Measurements from ENCODE around the gene CARD11.

Gene CARD11

DNA sequence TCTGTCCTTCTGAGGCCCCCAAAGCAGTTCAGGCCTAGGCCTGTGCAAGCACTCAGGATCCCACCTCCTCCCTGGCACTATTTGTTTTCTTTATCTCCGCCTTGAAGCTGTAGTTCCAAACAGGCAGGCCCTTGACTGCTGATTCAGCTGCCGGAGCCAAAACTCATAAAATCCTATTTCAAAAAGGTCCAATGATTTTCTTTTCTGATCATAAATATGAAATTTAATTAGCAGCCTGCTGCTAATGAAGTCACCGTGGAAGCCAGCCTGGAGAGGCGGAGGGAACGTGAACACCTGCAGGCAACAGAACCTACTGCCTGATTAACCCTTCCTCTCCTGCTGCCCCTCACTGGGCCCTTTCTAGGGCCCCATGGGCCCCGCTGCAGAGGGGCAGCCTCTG is 60.1 kb downstream of the CARD11 start:
- DNase-seq, result no peak

DNA sequence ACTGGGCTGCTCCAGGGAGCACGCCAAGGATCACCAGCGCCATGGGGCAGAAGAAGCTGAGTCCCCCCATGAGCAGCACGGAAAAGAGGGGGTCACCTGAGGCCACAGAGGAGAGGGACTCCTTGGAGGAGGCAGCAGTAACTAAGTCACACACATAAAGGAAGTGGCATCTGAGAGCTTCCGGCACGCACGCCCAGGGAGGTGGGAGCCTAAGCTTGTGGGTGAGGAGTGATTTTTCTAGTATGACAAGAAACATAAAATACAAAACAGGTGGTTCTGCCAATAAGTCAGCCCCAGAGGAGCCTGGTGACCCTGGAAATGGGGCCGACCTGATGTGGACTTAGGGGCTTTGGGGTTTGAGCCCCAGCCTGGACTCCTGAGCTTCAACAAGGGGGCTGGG is 60.8 kb downstream of the CARD11 start:
- no peak for DNase-seq

DNA sequence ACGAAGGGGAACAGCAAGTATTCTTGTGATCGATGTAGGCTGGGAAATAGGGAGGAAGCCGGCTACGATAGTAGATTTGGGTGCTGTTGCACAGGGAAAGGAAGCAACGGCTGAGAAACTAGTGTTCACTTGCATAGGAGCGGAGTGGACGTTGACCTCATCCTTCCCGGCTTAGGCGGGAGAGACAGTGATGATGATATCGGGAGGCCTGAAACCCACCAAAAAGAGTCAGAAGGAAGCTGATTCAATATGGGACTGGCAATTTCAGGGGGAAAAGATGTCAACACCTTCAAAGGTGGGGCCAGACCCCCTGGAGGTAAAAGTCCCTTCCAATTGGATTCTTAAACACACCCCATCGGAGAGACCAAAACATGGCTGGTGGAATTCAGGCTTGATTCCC is 61.3 kb downstream of the CARD11 start:
- DNase-seq, result no peak

DNA sequence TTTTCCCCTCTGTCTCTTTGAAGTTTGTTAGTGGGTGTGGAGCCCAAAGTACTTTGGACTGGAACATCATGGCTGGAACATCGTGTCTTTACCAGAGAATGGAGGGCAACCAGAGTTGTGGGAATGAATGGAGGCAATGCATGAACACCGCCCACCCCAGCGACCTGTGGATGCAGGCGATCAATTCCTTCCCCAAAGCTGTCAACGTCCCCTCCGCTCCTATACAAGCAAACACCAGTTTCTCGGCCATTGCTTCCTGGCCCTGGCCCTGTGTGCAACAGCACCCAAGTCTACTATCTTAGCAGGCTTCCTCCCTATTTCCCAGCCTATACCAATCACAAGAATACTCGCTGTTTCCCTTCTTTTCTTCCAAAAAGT is 62.6 kb downstream of the CARD11 start:
- DNase-seq, result no peak

DNA sequence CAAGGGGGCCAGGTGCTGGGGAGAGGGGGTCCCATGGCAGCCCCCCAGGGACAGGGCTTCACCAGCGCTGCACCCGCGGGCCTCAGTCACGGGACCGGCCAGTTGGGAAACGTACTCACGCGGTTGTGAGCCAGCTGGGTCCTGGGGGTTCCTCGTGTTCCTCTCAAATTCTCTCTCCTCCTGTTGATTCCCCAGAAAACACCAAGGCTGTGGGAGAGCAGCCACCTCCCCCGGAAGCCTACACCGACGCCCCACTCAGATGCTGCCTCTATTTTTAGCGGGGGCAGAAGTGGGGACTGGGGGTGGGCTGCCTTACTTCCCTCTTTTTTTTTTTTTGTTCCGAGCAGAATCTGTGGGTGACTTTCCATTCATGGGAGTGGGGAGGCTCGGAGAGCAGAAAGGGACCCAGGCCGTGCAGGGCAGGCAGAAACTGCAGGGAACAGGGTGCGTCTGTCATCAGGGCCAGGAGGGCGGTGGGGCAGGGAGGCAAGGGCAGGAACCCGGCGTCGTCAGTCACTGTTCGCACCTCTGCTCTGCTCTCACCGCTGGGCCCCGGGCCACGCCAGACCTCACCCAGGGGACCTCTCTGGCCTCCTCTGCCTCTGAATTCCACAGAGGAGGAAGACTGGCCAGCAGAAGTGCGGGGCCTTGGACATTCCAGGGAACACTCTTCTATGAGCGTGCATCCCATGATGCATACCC is 63.1 kb downstream of the CARD11 start:
- DNase-seq, result peak in 3 of 58 donors; percentile 4 to 35 (median 10)

DNA sequence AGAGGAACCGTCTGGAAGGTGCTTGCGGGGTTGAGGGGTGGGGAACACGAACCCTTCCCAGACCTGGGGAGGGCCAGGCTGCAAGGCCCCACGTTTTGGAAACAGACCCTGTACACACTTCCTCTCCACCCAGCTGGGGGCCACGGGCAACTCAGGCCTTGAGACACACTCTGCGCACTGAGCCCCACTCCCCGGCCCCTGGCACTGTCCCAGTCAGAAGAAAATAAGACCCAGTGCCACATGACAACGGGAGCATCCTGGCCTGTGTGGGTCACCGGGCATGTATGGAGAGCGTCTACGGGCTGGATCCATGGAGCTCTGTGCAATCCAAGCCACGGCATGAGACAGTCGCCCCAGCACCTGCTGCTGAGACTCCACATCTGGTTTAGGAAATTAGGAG is 63.7 kb downstream of the CARD11 start:
- DNase-seq, result no peak

DNA sequence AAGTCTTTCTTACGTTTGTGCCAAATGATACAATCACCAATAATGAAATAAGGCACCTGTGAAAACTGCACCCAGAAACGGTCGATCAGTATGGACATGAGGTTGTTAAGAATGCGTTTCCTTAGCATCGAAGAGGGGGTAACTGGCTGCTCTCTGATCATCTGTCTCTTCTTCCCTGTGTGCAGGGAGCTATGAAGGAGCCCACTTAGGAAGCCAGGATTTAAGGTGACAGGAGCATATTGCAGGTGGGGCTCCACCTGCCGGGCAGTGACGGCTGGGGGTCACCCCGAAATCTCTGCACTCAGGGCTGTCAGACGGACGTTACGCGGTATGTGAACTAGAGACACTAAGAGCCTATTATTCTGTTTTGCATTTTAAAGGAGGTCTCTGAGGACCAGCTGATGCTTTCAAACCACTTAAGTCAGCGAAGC is 64.5 kb downstream of the CARD11 start:
- DNase-seq, result no peak

DNA sequence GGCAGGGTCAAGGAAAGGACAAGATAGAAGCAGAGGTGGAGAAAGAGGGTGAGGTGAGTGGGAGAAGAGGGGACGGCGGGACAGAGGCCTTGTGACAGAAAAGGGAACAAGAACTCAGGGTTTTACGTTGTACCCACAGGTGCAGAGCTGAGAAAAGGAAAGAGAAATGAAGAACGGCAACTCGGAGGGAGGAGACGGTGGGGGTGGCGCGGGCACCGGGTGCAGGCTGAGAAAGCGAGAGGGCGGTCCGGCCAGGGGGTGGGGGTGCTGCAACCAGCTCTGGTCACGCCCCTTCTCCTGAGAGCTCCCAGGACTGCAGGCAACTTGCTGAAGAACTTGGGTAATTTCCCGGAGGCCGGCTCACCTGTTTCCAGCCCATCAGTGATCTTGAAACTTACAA is 65.3 kb downstream of the CARD11 start:
- peak in 8 of 58 donors; percentile 4 to 20 (median 10) for DNase-seq

DNA sequence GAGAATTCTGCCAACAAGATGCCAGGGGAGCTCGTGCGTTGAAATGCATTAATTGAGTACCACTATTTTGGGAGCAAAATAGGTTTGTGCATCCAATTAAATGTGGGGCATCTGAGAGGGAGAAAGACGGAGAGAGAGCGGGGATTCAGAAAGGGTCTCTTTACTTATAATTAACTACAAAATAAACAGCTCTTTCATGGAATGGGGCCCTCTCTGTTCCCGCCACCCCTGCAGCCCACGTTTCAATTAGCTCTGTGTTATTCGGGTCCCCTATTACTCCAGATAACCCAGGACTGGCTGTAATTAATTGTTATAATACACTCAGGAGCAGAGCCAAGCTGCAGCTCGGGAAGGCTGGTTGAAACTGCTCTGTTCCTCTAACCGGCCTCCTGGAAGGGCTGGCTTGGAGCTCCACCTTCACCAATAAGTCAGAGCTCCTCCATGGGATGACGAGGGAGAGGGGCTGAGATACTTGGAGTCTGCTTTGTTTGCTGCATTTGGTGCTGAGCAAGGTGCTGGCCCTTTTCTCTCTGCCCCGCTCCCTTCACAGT is 67.8 kb downstream of the CARD11 start:
- DNase-seq, result no peak

DNA sequence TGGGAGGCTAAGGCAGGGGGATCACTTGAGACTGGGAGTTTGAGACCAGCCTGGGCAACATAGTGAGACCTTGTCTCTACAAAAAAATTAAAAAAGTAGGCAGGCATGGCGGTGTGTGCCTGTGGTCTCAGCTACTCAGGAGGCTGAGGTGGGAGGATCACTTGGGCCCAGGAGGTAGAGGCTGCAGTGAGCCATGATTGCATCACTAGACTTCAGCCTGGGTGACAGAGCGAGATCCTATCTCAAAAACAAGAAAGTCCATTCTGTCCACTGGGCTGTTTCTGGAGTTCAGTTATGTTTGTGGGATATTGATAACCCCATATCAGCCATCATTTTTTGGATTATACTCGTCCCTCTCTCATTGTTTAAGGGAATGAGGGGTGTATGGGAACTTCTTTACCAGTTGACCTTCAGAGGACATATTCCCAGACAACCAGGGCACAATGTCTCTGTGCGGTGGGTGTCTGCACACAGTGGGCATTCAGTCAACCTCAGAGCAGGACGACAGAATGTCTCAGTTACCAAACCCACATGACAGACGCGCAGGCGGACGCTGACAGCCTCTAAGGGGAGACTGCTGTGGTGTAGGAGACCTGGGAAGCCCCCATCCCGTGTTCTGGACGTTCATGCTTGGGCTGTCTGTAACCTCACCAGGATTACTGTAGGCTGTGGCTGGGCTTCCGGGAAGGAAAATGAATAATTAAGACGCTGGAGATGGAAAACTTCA is 69.4 kb downstream of the CARD11 start:
- no peak for DNase-seq

DNA sequence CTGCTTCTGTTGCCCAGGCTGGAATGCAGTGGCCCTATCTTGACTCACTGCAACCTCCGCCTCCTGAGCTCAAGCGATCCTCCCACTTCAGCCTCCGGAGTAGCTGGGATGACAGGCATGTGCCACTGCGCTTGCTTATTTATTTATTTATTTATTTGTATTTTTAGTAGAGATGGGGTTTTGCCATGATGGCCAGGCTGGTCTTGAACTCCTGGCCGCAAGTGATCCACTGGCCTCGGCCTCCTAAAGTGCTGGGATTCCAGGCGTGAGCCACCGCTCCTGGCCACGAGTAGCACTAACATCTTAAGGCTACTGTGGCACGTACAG is 70.9 kb downstream of the CARD11 start:
- no peak for DNase-seq

DNA sequence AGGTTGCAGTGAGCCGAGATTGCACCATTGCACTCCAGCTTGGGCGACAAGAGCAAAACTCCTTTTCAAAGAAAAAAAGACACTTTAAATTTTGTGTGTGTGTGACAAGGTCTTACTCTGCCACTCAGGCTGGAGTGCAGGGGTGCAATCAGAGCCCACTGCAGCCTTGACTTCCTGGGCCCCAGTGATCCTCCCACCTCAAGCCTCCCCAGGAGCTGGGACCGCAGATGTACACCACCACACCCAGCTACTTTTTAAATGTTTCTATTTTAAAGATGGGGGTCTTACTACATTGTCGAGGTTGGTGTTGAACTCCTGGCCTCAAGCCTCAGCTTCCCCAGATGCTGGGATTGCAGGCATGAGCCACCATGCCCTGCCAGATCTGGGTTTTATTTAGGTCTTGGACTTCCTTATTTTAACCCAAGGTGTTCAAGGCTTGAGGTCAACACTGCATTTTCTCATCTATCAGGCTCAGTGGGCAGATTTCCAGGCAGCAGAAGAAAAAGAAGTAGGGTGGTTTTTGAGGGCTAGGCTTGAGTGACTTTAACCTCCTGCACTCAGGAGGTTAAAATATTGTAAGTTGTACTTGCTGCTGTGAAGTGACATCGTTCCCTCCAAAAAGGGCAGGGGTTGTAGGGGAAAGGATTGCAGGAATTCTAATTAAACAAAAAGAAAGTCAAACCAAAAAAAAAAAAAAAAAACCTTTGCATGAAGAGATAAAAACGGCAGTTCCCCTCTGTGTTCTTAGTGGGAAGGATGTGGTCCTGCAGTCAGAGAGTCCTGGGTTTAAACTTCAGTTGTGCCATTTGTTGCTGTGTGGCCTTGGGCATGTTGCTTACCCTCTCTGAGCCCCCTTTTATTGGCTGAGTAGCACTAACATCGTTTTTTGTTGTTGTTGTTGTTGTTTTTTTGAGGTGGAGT is 71.5 kb downstream of the CARD11 start:
- no peak for DNase-seq

DNA sequence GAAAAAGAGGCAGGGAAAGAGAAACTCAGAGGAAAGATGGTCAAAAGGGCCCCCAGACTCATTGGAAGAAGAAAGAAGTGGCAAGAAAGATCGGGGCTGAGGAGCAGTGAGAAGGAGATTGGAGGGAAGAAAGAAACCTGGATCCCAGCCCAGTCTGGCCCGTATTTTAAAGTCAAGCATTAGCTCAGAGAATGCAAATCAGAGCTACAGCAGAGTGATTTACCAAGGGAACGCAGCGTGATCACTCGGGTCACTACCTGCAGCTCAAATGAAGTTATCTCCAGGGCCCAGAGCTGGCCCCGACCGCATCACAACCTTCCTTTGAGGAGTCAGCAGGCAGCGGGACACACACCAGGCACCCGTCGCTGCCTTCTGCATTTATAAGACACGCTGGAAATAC is 72.8 kb downstream of the CARD11 start:
- DNase-seq, result no peak

DNA sequence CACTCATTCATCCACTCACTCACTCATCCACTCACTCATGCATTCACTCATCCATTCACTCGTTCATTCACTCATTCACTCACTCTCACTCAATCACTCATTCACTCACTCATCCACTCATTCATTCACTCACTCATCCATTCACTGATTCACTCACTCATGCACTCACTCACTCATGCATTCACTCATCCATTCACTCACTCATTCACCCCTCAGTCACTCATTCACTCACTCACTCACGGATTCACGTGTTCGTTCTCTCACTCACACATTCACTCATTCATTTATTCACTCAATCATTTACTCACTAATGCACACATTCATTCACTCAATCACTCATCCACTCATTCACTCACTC is 73.4 kb downstream of the CARD11 start:
- DNase-seq, result no peak

DNA sequence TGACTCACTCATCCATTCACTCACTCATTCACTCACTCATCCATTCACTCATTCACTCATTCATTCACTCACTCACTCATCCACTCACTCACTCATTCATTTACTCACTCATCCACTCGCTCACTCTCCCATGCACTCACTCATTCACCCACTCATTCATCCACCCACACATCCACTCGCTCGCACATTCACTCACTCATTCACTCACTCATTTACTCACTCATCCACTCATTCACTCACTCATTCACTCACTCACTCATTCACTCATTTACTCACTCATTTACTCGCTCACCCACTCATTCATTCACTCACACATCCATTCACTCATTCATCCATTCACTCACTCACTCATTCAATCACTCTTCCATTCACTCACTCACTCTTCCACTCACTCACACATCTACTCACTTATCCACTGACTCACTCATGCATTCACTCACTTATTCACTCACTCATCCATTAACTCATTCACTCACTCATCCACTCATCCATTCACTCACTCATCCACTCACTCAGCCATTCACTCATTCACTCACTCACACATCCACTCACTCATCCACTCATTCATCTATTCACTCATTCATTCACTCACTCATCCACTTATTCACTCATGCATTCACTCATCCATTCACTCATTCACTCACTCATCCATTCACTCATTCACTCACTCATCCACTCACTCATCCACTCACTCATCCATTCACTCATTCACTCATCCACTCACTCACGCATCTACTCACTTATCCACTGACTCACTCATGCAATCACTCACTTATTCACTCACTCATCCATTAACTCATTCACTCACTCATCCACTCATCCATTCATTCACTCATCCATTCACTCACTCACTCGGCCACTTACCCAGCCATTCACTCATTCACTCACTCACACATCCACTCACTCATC is 74.0 kb downstream of the CARD11 start:
- no peak for DNase-seq

DNA sequence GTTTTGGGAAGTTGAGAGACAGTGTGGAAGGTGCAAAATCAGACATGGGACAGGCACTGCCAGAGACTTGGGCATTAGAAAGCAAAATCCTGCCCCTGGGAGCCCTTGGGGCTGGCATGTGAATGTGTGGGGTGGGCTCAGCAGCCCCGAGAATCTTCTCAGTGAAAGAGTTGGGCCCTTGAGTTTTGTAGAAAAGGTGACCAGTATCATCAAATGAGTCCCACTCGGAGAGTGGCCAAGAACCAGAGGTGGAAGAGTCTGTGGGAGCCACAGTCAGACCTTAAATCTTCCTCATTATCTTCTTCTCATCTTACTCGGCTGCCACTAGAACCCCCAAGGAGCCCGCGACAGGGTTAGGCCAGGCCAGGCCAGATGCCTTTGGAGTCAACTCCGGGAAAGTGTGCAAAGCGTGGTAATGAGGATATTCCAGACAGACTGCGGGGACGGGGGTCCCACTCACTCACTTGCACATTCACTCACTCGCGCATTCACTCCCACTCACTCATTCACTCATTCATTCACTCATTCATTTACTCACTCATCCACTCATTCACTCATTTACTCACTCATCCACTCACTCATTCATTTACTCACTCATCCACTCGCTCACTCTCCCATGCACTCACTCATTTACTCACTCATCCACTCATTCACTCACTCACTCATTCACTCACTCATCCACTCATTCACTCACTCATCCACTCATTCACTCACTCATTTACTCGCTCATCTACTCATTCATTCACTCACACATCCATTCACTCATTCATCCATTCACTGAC is 74.9 kb downstream of the CARD11 start:
- DNase-seq, result no peak

DNA sequence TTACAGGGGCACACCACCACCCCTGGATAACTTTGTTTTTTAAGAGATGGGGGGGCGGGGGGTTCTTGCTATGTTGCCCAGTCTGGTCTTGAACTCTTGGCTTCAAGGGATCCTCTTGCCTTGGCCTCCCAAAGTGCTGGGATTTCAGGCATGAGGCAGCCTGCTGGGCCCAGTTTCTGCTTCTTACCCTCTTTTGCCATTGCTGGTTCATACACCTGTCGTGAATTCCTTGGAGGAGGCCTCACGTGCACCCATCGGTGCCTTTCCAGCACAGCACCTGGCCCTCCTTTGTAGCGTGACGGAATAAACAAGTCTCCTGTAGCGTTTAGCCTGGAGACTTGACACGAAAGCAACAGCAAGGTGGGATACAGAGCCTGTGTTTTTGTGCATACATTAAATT is 75.5 kb downstream of the CARD11 start:
- DNase-seq, result no peak

DNA sequence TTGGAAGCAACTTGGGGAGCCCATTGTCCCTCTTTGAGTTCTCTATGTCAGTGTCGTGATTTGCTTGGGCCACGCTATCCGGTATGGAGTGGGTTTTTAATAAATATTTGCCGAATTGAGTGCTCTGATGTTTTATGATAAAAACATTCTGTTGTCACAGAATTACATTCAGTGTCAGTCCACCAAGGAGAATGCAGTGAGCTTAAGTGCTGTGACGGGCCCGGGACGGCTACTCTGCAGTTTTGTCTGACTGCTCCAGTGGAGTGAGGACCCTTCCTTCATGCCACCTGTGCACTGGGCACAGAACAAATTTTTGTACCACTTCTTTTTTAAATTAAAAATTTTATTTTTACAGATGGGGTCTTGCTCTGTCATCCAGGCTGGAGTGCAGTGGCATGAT is 76.0 kb downstream of the CARD11 start:
- no peak for DNase-seq

DNA sequence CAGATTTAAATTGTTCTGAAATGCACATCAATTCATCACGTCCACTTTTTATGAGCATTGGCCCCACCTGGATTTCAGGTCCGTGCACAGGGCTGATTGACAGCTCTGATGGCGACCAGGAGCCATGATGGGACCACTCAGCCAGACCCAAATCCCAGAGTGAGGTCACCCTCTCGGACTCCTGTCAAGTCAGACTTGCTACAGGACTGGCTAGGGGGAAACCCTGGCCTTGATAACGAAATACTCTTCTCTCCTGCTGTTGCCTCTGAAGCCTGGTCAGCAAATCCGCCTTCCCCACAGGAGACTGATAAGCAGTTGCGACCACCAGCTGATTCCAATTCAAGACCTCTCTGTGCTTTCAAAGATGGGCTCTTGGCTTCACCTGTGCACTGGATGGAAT is 76.4 kb downstream of the CARD11 start:
- DNase-seq, result no peak

DNA sequence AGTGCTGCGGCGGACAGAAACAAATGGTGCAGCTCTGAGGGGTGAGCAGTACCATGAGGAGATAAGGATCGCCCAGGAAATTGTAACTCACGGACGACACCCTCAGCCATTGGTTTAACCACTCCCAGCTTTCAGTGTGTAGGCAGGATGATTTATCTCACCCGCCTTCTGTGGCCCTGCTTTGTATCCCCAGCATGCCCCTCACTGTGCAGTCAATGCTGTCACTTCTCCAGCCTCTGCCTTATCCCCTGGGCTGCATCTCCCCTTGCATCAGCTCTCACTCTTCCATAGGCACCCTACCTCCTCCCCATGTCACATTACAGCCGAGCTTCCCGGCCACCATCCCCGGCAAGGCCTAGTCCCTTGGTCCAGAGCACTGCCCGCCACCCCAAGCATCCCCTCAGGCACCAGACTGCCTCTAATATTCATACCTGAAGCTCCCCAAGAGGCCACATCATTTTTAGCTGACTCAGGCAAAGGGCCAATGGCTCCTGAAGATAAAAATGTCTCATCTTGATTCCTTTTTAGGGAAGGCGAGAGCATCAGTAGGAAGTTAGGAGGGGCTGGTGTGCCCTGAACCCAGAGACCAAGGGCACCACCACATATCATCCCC is 77.1 kb downstream of the CARD11 start:
- DNase-seq, result no peak
